Umbilical cord (tissue), 2 donors: ENCODE results near the gene XK. TPM values are rescaled to one million over a fixed set of nuclear protein-coding genes. Genes with fewer than 3 reads are reported as not detected.
"Not testable (repeated sequence)": the region's sequence is repeated elsewhere in the genome, so short reads cannot be mapped to it uniquely, and the experiment has no call there.

Experiments used
- DNase-seq: peaks from one replicate; pipeline ENCODE4 v3.0.0-alpha.2; 2015; ENCODE audit warnings: low spot score
- total RNA-seq: library from RNA; depleted of rRNA; stranded (reverse); fragments of >200 nt; gene quantifications from one replicate; pipeline ENCODE4 v1.2.3, GENCODE V29; 2014; ENCODE audit warnings: low replicate concordance; ENCODE audit not compliant: insufficient read depth

The XK gene
- total RNA-seq, 1 donor from 2014 or later = 7.7 TPM

DNA sequence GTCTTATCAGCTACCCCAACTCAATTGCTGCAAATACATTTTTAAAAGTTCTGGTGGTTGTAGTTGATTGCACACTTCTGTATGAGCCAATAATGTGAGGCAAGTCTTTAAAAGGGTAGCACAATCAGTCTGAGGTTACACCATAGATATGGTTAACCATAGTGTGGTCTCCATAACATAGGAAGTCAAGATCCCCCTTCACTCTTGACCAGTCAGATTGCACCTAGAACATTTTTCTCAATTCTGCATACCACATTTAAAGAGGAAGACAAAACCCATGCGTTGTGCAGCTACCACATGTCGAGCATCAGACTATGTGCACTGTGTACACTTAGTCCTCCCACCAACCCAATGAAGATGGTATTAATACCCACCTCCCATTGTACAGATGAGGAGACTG lies 67.8 kb downstream of the XK start:
- DNase-seq = no peak

DNA sequence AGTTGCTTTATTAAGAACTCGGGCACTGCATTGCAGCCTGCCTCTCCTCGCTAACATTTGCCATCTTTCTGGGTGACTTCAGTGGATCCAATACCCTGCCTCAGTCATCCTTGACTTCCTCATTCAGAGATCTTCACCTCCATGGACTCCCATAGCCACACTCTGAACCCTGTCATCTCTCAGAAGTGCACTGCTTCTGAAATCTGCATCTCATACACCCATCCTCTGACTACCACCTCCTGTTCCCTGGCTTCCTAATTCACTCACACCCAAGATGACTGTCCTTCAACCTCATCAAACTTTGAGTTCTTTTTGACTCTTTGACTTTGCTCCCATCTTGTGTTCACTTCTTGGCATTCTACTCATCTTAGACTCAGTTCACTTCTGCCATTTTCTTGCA lies 68.9 kb downstream of the XK start:
- DNase-seq = no peak

DNA sequence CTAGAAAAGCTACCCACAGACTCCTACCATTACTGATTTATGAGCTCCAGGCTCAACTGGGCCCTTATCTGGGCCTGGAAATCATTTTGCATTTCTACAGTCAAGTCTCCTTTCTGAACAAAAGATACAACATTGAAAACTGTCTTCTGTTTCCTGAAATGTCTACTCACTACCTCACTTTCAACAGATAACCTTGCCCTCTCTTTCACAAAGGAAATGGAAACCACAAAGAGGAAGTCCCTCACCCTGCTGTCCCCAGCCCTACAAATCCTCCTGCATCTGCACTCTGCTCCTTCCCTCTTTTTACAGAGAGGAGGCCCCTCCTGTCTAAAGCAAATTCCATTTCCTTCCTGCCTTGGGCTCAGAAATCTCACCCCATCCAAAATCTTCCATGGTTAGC lies 69.4 kb downstream of the XK start:
- DNase-seq = peak; percentile 19

DNA sequence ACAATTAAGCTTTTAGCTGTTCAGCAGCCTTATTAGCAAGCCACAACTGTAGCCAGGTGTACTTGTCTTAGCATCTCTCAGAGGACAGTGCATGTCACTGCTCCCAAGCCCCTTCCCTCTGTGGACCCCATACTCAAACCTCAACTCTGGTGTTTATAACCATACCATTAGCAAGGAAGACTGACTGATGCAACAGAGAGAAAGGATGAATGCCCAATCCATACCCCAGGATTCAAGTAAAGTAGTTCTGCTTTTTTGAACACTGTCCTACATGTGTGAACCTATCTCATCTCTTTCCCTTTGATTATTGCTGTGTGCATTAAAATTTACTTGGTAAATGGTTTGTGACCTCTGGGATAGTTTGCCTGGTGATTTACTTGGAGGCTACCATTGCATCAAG lies 71.5 kb downstream of the XK start:
- DNase-seq = no peak

- DNase-seq = no peak
These were observed 73.8 kb downstream of the XK start for GRCh38 chrX:37759351-37759750.

- no peak for DNase-seq
These were observed 74.4 kb downstream of the XK start for GRCh38 chrX:37759878-37760418.

- DNase-seq = no peak
These were observed 77.8 kb downstream of the XK start for GRCh38 chrX:37763400-37763799.

- DNase-seq = no peak
These were observed 79.9 kb downstream of the XK start for GRCh38 chrX:37765507-37765906.

GRCh38 chrX:37767430-37767829 lies 81.8 kb downstream of the XK start:
- DNase-seq = no peak

- not testable (repeated sequence) for DNase-seq
These were observed 83.3 kb downstream of the XK start for GRCh38 chrX:37768866-37769265.

DNA sequence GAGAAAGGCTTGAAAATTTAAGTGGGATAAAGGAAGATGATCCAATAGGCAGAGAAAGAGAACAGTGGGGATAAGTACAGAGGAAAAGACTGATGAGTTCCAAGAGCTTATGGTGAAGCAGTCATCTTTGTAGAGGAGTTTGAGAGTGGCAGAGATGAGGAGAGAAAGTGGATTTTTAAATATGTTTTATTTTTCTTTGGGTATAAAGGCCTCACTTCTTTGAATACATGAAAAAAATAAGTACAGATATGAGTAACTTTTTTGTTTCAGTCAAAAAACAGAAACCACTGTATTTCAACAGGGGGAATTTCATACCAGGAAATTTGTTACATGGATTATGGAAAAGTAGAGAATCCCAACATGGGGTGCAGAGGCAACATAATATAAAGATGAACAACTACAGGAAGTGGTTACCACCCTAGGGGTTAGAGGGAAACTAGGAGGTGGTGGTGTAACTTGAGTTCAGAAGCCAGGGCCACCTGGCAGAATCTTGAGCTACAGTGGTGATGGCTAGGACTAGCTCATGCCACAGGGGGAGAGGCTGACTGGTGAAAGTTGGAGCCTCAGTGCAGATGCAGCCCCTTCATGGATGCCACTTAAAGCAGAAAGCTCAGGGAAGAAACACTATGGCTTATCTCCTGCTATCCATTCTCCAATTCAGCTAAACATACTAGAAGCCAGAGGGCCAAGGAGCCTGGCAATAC lies 90.8 kb downstream of the XK start:
- DNase-seq = no peak

- DNase-seq = no peak
These were observed 91.4 kb downstream of the XK start for GRCh38 chrX:37776987-37777325.

DNA sequence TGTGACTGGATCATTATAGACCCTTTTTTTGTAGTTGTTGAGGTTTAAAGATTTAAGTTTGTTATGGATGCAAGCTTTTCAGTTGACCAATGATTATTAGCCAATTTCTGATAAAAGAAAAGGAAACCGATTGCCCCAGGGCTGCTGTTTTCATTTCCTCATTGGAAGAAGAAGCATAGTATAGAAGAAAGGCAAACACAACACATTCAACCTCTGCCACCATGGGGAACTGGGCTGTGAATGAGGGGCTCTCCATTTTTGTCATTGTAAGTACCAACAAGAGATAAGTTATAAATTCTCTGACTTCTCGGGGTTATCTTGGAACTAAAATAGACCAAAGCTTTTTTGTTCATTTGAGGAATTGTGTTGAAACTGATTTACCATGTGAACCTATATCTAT lies 94.3 kb downstream of the XK start, which contains the start of gene CYBB:
CYBB (plus strand) TSS at position 203 of the 400 bp plus-strand sequence; CDS start at position 222, 19 bp downstream.
- no peak for DNase-seq

DNA sequence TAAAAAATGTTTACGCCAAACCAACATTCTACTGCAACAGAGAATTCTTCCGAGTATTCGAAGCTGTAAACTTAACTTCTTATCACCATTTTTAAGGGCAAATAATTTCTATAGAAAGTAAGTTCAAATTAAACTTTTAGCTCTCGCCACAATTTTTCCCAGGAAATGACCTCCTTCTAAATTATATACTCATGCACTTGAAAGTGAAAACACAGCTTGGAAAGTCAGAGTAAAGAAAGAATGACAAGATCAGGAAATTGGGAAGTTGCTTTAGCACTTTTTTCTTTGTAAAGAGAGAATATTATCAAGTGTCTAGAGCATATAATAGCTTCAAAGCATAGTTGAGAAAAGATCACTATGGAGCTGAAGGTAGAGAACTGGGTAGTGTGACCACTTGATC lies 95.5 kb downstream of the XK start:
- DNase-seq = no peak

Other genes starting within 250 kb of the XK start
- 0.48 TPM for gene LANCL3, start 114.1 kb upstream of the XK start, total RNA-seq
- 48.9 TPM for gene CYBB, start 94.3 kb downstream of the XK start, total RNA-seq
- 46.5 TPM for gene DYNLT3, start 161.8 kb downstream of the XK start, total RNA-seq